Right lobe of liver (tissue), 4 donors: ENCODE results near the gene FUT7.

Source experiments
- POLR2A ChIP-seq: fragments of 450-650 bp; IDR thresholded peaks from one replicate; pipeline ENCODE4 v1.6.1; 2017; ENCODE audit warnings: antibody characterized with exemption, mild to moderate bottlenecking
- TF ChIP-seq, protein P1 (sequence below), 4 donors: fragments of 200-600 bp in 3 of 4; fragments of 450-650 bp in 1 of 4; IDR thresholded peaks; one replicate each; pipeline versions ENCODE4 v1.5.1 to v1.8.0; 2016 to 2022; ENCODE audit warnings: antibody characterized with exemption in 4 of 4, mild to moderate bottlenecking in 2 of 4
- donor health status: DM: no; HTN: no; CAD: no.
- donor health status: DM: no; HTN: no; CAD: no.
- donor health status: DM: no; HTN: yes; CAD: no.

GRCh38 chr9:137062384-137062783 is 30.5 kb upstream of the FUT7 start:
- no peak for TF ChIP-seq POLR2A
- TF ChIP-seq, protein P1, sequence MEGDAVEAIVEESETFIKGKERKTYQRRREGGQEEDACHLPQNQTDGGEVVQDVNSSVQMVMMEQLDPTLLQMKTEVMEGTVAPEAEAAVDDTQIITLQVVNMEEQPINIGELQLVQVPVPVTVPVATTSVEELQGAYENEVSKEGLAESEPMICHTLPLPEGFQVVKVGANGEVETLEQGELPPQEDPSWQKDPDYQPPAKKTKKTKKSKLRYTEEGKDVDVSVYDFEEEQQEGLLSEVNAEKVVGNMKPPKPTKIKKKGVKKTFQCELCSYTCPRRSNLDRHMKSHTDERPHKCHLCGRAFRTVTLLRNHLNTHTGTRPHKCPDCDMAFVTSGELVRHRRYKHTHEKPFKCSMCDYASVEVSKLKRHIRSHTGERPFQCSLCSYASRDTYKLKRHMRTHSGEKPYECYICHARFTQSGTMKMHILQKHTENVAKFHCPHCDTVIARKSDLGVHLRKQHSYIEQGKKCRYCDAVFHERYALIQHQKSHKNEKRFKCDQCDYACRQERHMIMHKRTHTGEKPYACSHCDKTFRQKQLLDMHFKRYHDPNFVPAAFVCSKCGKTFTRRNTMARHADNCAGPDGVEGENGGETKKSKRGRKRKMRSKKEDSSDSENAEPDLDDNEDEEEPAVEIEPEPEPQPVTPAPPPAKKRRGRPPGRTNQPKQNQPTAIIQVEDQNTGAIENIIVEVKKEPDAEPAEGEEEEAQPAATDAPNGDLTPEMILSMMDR (IDR thresholded peaks at IDR 0.05), result no peak
